ENCODE data around the gene SMIM31. TPM values are rescaled to one million over a fixed set of nuclear protein-coding genes. Genes with fewer than 3 reads are reported as not detected.

Gene SMIM31
- polyA plus RNA-seq, 1 donor, result 23.4 TPM

DNA sequence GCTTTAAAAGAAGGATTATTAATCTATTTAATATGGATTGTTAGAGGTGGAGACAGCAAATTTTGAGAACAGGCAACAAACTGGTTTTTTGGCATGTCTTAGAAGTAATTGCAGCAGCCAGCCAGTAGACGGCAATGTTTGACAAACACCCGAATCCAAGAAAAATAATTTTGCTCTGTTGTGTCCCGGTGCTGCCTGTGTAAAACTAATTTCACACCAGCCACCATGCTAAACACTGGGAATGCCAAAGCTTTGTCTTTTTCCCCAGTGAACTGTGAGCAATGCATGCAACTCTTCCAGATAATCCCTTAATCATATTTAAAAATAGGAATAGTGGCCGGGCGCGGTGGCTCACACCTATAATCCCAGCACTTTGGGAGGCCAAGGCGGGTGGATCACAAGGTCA, 25.9 kb downstream of the SMIM31 start:
- WGBS (ENCODE audit: insufficient coverage, low lambda C conversion rate), result 0% methylated on average over 1 of the region's 7 CpGs
- Histone ChIP-seq H3K36me3 (ENCODE audit: control insufficient read depth, insufficient read depth, low read length) (no peaks in the 10 kb centered on the region), H3K4me1 (ENCODE audit: control insufficient read depth, insufficient read depth, low read length) (no peaks in the 10 kb centered on the region), H3K9me3 (ENCODE audit: control insufficient read depth, low read depth, low read length) (no peaks in the 10 kb centered on the region), H3K4me3 (ENCODE audit: low read length) (no peak overlapping the region), H3K27me3 (ENCODE audit: control insufficient read depth, insufficient read depth, low read length) (no peaks in the 10 kb centered on the region), H3K27ac (ENCODE audit: low read length) (no peak overlapping the region)
- no peak for DNase-seq

- Histone ChIP-seq H3K36me3 (ENCODE audit: control insufficient read depth, insufficient read depth, low read length) (no peaks in the 10 kb centered on the region), H3K4me1 (ENCODE audit: control insufficient read depth, insufficient read depth, low read length) (no peaks in the 10 kb centered on the region), H3K27me3 (ENCODE audit: control insufficient read depth, insufficient read depth, low read length) (no peaks in the 10 kb centered on the region), H3K27ac (ENCODE audit: low read length) (no peak overlapping the region), H3K9me3 (ENCODE audit: control insufficient read depth, low read depth, low read length) (no peaks in the 10 kb centered on the region), H3K4me3 (ENCODE audit: low read length) (no peak overlapping the region)
- DNase-seq, result no peak
- WGBS (ENCODE audit: insufficient coverage, low lambda C conversion rate), result no CpG with 5 or more reads among the region's 3 CpGs
These were observed 26.9 kb downstream of the SMIM31 start for GRCh38 chr4:164780839-164781238.

- H3K27ac ChIP-seq (ENCODE audit: low read length), result no peak overlapping the region
- H3K9me3 ChIP-seq (ENCODE audit: control insufficient read depth, low read depth, low read length), result no peaks in the 10 kb centered on the region
- H3K4me3 ChIP-seq (ENCODE audit: low read length), result no peak overlapping the region
- 80% methylated on average over 1 of the region's 6 CpGs for WGBS (ENCODE audit: insufficient coverage, low lambda C conversion rate)
- no peak for DNase-seq
- H3K4me1 ChIP-seq (ENCODE audit: control insufficient read depth, insufficient read depth, low read length), result no peaks in the 10 kb centered on the region
- H3K36me3 ChIP-seq (ENCODE audit: control insufficient read depth, insufficient read depth, low read length), result no peaks in the 10 kb centered on the region
- no peaks in the 10 kb centered on the region for H3K27me3 ChIP-seq (ENCODE audit: control insufficient read depth, insufficient read depth, low read length)
These were observed 30.0 kb downstream of the SMIM31 start for GRCh38 chr4:164783976-164784375.

- no CpG with 5 or more reads among the region's 1 CpG for WGBS (ENCODE audit: insufficient coverage, low lambda C conversion rate)
- no peaks in the 10 kb centered on the region for H3K9me3 ChIP-seq (ENCODE audit: control insufficient read depth, low read depth, low read length)
- no peaks in the 10 kb centered on the region for H3K36me3 ChIP-seq (ENCODE audit: control insufficient read depth, insufficient read depth, low read length)
- no peak overlapping the region for H3K4me3 ChIP-seq (ENCODE audit: low read length)
- peak overlapping the region; percentile 88 for H3K27ac ChIP-seq (ENCODE audit: low read length)
- no peaks in the 10 kb centered on the region for H3K27me3 ChIP-seq (ENCODE audit: control insufficient read depth, insufficient read depth, low read length)
- peak in 1 of 2 donors; percentile 56 for DNase-seq
- peaks cover 6% of the 10 kb centered on the region for H3K4me1 ChIP-seq (ENCODE audit: control insufficient read depth, insufficient read depth, low read length)
These were observed 35.1 kb downstream of the SMIM31 start for GRCh38 chr4:164789047-164789446.

DNA sequence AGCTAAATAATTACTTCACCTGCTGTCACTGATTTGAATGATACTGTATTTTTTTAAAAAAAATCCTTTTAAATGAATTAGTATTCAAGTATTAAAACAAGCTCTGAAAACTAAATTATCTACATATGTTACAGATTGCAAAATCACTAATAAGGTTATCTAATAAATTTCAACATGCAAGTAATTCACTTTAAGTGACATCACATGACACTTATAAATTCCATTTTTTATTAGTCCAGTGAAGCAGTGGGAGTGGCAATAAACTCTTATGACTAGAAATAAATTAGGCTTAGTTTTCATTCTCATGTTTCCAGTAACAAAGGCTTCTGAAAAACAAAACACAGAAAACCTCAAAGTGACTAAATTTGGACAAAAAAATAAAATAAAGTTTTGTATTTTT, 36.3 kb downstream of the SMIM31 start:
- H3K9me3 ChIP-seq (ENCODE audit: control insufficient read depth, low read depth, low read length), result no peaks in the 10 kb centered on the region
- peaks cover 6% of the 10 kb centered on the region for H3K4me1 ChIP-seq (ENCODE audit: control insufficient read depth, insufficient read depth, low read length)
- DNase-seq, result peak in 1 of 2 donors; percentile 74
- no peaks in the 10 kb centered on the region for H3K27me3 ChIP-seq (ENCODE audit: control insufficient read depth, insufficient read depth, low read length)
- no peak overlapping the region for H3K4me3 ChIP-seq (ENCODE audit: low read length)
- peak overlapping the region; percentile 88 for H3K27ac ChIP-seq (ENCODE audit: low read length)
- no peaks in the 10 kb centered on the region for H3K36me3 ChIP-seq (ENCODE audit: control insufficient read depth, insufficient read depth, low read length)

GRCh38 chr4:164799410-164799809, 45.5 kb downstream of the SMIM31 start:
- H3K9me3 ChIP-seq (ENCODE audit: control insufficient read depth, low read depth, low read length), result no peaks in the 10 kb centered on the region
- peaks cover 19% of the 10 kb centered on the region for H3K4me1 ChIP-seq (ENCODE audit: control insufficient read depth, insufficient read depth, low read length)
- H3K36me3 ChIP-seq (ENCODE audit: control insufficient read depth, insufficient read depth, low read length), result no peaks in the 10 kb centered on the region
- H3K4me3 ChIP-seq (ENCODE audit: low read length), result no peak overlapping the region
- H3K27me3 ChIP-seq (ENCODE audit: control insufficient read depth, insufficient read depth, low read length), result no peaks in the 10 kb centered on the region
- no CpG with 5 or more reads among the region's 2 CpGs for WGBS (ENCODE audit: insufficient coverage, low lambda C conversion rate)
- H3K27ac ChIP-seq (ENCODE audit: low read length), result no peak overlapping the region
- DNase-seq, result no peak

DNA sequence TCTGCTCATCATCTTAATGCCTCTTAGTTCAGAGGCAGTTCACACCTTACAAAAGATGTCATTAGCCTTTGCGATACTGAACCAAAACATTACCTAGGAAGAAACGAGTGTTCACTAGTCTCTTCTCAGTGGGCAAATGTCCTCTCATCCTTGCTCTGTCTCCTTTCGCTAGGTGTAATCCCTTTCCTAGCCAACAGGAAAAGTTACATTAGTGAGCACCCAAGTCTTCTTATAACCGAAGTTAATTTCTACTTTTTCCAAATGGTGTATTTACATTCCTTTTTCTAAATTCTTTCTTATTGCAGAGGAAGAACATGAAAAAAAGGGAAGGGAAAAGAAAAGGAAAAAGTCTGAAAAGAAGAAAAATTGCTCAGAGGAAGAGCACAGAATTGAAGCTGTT, 46.9 kb downstream of the SMIM31 start:
- Histone ChIP-seq H3K36me3 (ENCODE audit: control insufficient read depth, insufficient read depth, low read length) (no peaks in the 10 kb centered on the region), H3K27me3 (ENCODE audit: control insufficient read depth, insufficient read depth, low read length) (no peaks in the 10 kb centered on the region), H3K4me1 (ENCODE audit: control insufficient read depth, insufficient read depth, low read length) (peaks cover 19% of the 10 kb centered on the region), H3K4me3 (ENCODE audit: low read length) (no peak overlapping the region), H3K27ac (ENCODE audit: low read length) (no peak overlapping the region), H3K9me3 (ENCODE audit: control insufficient read depth, low read depth, low read length) (no peaks in the 10 kb centered on the region)
- DNase-seq, result no peak
- 100% methylated on average over 1 of the region's 4 CpGs for WGBS (ENCODE audit: insufficient coverage, low lambda C conversion rate)

- H3K36me3 ChIP-seq (ENCODE audit: control insufficient read depth, insufficient read depth, low read length), result no peaks in the 10 kb centered on the region
- no peaks in the 10 kb centered on the region for H3K9me3 ChIP-seq (ENCODE audit: control insufficient read depth, low read depth, low read length)
- DNase-seq, result peak; percentile 44 to 80
- WGBS (ENCODE audit: insufficient coverage, low lambda C conversion rate), result no CpG with 5 or more reads among the region's 3 CpGs
- H3K27me3 ChIP-seq (ENCODE audit: control insufficient read depth, insufficient read depth, low read length), result no peaks in the 10 kb centered on the region
- H3K4me3 ChIP-seq (ENCODE audit: low read length), result no peak overlapping the region
- H3K4me1 ChIP-seq (ENCODE audit: control insufficient read depth, insufficient read depth, low read length), result peaks cover 19% of the 10 kb centered on the region
- peak overlapping the region; percentile 82 for H3K27ac ChIP-seq (ENCODE audit: low read length)
These were observed 48.5 kb downstream of the SMIM31 start for GRCh38 chr4:164802301-164802901.

DNA sequence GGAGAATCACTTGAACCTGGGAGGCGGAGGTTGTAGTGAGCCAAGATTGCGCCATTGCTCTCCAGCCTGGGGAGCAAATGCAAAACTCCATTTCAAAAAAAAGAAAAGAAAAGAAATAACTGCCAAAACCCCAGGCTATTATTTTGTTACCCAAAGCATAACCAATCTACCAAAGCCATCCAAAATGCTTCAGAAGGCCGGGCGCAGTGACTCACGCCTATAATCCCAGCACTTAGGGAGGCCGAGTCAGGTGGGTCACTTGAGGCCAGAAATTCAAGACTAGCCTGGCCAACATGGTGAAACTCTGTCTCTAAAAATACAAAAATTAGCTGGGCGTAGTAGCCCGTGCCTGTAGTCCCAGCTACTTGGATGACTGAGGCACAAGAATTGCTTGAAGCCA, 49.8 kb downstream of the SMIM31 start:
- H3K27ac ChIP-seq (ENCODE audit: low read length), result peak overlapping the region; percentile 27
- H3K4me3 ChIP-seq (ENCODE audit: low read length), result no peak overlapping the region
- no CpG with 5 or more reads among the region's 8 CpGs for WGBS (ENCODE audit: insufficient coverage, low lambda C conversion rate)
- H3K4me1 ChIP-seq (ENCODE audit: control insufficient read depth, insufficient read depth, low read length), result peaks cover 19% of the 10 kb centered on the region
- H3K27me3 ChIP-seq (ENCODE audit: control insufficient read depth, insufficient read depth, low read length), result no peaks in the 10 kb centered on the region
- H3K36me3 ChIP-seq (ENCODE audit: control insufficient read depth, insufficient read depth, low read length), result no peaks in the 10 kb centered on the region
- no peaks in the 10 kb centered on the region for H3K9me3 ChIP-seq (ENCODE audit: control insufficient read depth, low read depth, low read length)
- DNase-seq, result no peak

DNA sequence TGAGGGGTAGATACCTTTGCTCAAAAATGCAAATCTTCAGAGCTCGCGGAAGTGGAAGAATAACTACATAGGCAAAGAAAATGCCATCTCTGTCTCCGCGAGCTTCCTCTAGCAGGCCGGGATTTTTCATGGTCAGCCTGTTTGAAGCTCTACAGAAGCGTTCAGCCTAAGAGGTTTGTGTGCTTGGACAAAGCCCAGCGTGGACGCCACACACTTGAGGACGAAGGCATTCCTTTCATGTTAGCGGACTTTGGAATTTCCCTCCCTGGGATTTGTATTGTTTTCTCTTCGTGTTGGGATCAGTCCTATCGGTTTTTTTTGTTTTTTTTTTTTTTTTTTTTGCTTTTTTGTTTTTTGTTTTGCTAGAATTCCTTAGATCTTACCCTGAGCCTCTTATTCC, 53.7 kb downstream of the SMIM31 start:
- DNase-seq, result peak; percentile 9 to 43
- Histone ChIP-seq H3K4me3 (ENCODE audit: low read length) (no peak overlapping the region), H3K36me3 (ENCODE audit: control insufficient read depth, insufficient read depth, low read length) (no peaks in the 10 kb centered on the region), H3K27ac (ENCODE audit: low read length) (no peak overlapping the region), H3K9me3 (ENCODE audit: control insufficient read depth, low read depth, low read length) (no peaks in the 10 kb centered on the region), H3K27me3 (ENCODE audit: control insufficient read depth, insufficient read depth, low read length) (no peaks in the 10 kb centered on the region), H3K4me1 (ENCODE audit: control insufficient read depth, insufficient read depth, low read length) (peaks cover 12% of the 10 kb centered on the region)
- no CpG with 5 or more reads among the region's 12 CpGs for WGBS (ENCODE audit: insufficient coverage, low lambda C conversion rate)

DNA sequence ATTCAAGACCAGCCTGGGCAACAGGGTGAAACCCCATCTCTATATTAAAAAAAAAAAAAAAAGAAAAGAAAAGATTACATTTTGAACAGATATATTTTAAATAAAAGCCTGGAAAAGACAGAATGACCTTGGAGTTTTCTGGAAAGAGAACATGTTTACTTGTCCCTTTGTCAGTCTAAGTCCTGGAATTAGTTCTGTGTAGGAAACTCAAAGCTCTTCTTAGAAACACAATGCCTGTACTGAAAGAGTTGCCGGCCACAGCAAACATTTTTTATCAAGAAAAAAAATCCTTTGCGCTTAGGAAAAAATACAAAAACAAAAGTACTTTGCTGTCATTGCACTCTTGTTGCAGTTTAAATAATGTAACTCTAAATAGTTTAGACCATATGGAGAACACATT, 59.6 kb downstream of the SMIM31 start:
- Histone ChIP-seq H3K27me3 (ENCODE audit: control insufficient read depth, insufficient read depth, low read length) (no peaks in the 10 kb centered on the region), H3K4me1 (ENCODE audit: control insufficient read depth, insufficient read depth, low read length) (no peaks in the 10 kb centered on the region), H3K4me3 (ENCODE audit: low read length) (no peak overlapping the region), H3K9me3 (ENCODE audit: control insufficient read depth, low read depth, low read length) (no peaks in the 10 kb centered on the region), H3K27ac (ENCODE audit: low read length) (no peak overlapping the region), H3K36me3 (ENCODE audit: control insufficient read depth, insufficient read depth, low read length) (no peaks in the 10 kb centered on the region)
- 49% methylated on average over 2 of the region's 2 CpGs for WGBS (ENCODE audit: insufficient coverage, low lambda C conversion rate)
- no peak for DNase-seq

Measured in large intestine (tissue), 3 donors.